Spinal cord (tissue), 10 donors: Measurements from ENCODE around the gene CLIP2. TPM values are rescaled to one million over a fixed set of nuclear protein-coding genes. Genes with fewer than 3 reads are reported as not detected.
"Not testable (repeated sequence)": the region's sequence is repeated elsewhere in the genome, so short reads cannot be mapped to it uniquely, and the experiment has no call there.

ENCODE experiments used
- DNase-seq, 6 donors: peaks; one replicate each; pipeline versions ENCODE4 v3.0.0 to v3.0.0-alpha.2; 2013 to 2015; ENCODE audit warnings: low spot score in 6 of 6, low read depth in 4 of 6
- H3K27ac ChIP-seq: one replicate; pipeline ENCODE4 v1.5.1; 2013; ENCODE audit warnings: low read depth, low read length, control low read depth
- H3K27me3 ChIP-seq: one replicate; pipeline ENCODE4 v1.6.1; 2013; ENCODE audit warnings: low read length; ENCODE audit not compliant: control insufficient read depth, insufficient read depth
- H3K36me3 ChIP-seq: one replicate; pipeline ENCODE4 v1.6.1; 2013; ENCODE audit warnings: low read length; ENCODE audit not compliant: control insufficient read depth, insufficient read depth
- H3K4me1 ChIP-seq: one replicate; pipeline ENCODE4 v1.6.1; 2013; ENCODE audit warnings: low read length; ENCODE audit not compliant: control insufficient read depth, insufficient read depth
- H3K4me3 ChIP-seq: one replicate; pipeline ENCODE4 v1.5.1; 2013; ENCODE audit warnings: low read depth, low read length, control low read depth
- H3K9me3 ChIP-seq: one replicate; pipeline ENCODE4 v1.6.1; 2013; ENCODE audit warnings: low read length; ENCODE audit not compliant: control insufficient read depth, insufficient read depth
- WGBS: methylation state at CpG from one replicate; pipeline ENCODE4 v1.1.5; 2013; ENCODE audit warnings: missing lambda C conversion rate; ENCODE audit not compliant: insufficient coverage; 5-methylcytosine and 5-hydroxymethylcytosine counted together
- polyA plus RNA-seq, 2 donors: library from polyadenylated mRNA; unstranded; fragments of 120-200 nt; gene quantifications; one replicate each; pipeline ENCODE4 v1.2.1, GENCODE V29; 2013; ENCODE audit not compliant: insufficient read length in 2 of 2
- total RNA-seq, 2 donors: library from RNA; depleted of rRNA in 1 of 2; stranded (reverse); fragments of 120-200 nt in 1 of 2; fragments of >200 nt in 1 of 2; gene quantifications; one replicate each; pipeline versions ENCODE4 v1.2.3 to v1.2.4, GENCODE V29; 2013 to 2014
- donor health status: healthy.

CLIP2 gene
- total and polyA plus RNA-seq, 4 donors: 34.4 to 110 (median 76.9) TPM

GRCh38 chr7:74343281-74344131 is 54.3 kb downstream of the CLIP2 start:
- H3K36me3 ChIP-seq: peaks cover 82% of the 10 kb centered on the region
- H3K9me3 ChIP-seq: no peaks in the 10 kb centered on the region
- no peak overlapping the region for H3K4me3 ChIP-seq
- no peaks in the 10 kb centered on the region for H3K27me3 ChIP-seq
- no peak overlapping the region for H3K27ac ChIP-seq
- no peak for DNase-seq
- WGBS: 90% methylated on average over 10 of the region's 14 CpGs
- H3K4me1 ChIP-seq: no peaks in the 10 kb centered on the region

GRCh38 chr7:74344132-74344496 is 54.9 kb downstream of the CLIP2 start:
- no peak overlapping the region for H3K27ac ChIP-seq
- H3K4me1 ChIP-seq: no peaks in the 10 kb centered on the region
- H3K36me3 ChIP-seq: peaks cover 76% of the 10 kb centered on the region
- DNase-seq: no peak
- WGBS: no CpG with 5 or more reads among the region's 2 CpGs
- no peak overlapping the region for H3K4me3 ChIP-seq
- no peaks in the 10 kb centered on the region for H3K27me3 ChIP-seq
- H3K9me3 ChIP-seq: no peaks in the 10 kb centered on the region

GRCh38 chr7:74344786-74345185 is 55.6 kb downstream of the CLIP2 start:
- H3K27me3 ChIP-seq: no peaks in the 10 kb centered on the region
- H3K9me3 ChIP-seq: no peaks in the 10 kb centered on the region
- peaks cover 74% of the 10 kb centered on the region for H3K36me3 ChIP-seq
- no peak overlapping the region for H3K27ac ChIP-seq
- 86% methylated on average over 1 of the region's 2 CpGs for WGBS
- DNase-seq: no peak
- H3K4me3 ChIP-seq: no peak overlapping the region
- no peaks in the 10 kb centered on the region for H3K4me1 ChIP-seq

- Histone ChIP-seq H3K27me3 (no peaks in the 10 kb centered on the region), H3K27ac (no peak overlapping the region), H3K4me1 (no peaks in the 10 kb centered on the region), H3K36me3 (peaks cover 68% of the 10 kb centered on the region), H3K4me3 (no peak overlapping the region), H3K9me3 (no peaks in the 10 kb centered on the region)
- no peak for DNase-seq
- WGBS: 93% methylated on average over 2 of the region's 2 CpGs
These were observed 56.8 kb downstream of the CLIP2 start for GRCh38 chr7:74345970-74346369.

- H3K9me3 ChIP-seq: no peaks in the 10 kb centered on the region
- H3K27me3 ChIP-seq: no peaks in the 10 kb centered on the region
- DNase-seq: no peak
- no peaks in the 10 kb centered on the region for H3K4me1 ChIP-seq
- WGBS: 94% methylated on average over 8 of the region's 10 CpGs
- no peak overlapping the region for H3K27ac ChIP-seq
- H3K36me3 ChIP-seq: peaks cover 55% of the 10 kb centered on the region
- no peak overlapping the region for H3K4me3 ChIP-seq
These were observed 60.4 kb downstream of the CLIP2 start for GRCh38 chr7:74349621-74350020.

- Histone ChIP-seq H3K27me3 (no peaks in the 10 kb centered on the region), H3K4me1 (no peaks in the 10 kb centered on the region), H3K4me3 (no peak overlapping the region), H3K9me3 (no peaks in the 10 kb centered on the region), H3K27ac (no peak overlapping the region), H3K36me3 (peaks cover 56% of the 10 kb centered on the region)
- 100% methylated on average over 1 of the region's 1 CpG for WGBS
- DNase-seq: no peak
These were observed 61.5 kb downstream of the CLIP2 start for GRCh38 chr7:74350751-74351150.

GRCh38 chr7:74351836-74352235 is 62.6 kb downstream of the CLIP2 start:
- WGBS: 70% methylated on average over 3 of the region's 3 CpGs
- Histone ChIP-seq H3K36me3 (peaks cover 58% of the 10 kb centered on the region), H3K27me3 (no peaks in the 10 kb centered on the region), H3K4me1 (no peaks in the 10 kb centered on the region), H3K9me3 (no peaks in the 10 kb centered on the region), H3K4me3 (no peak overlapping the region), H3K27ac (no peak overlapping the region)
- DNase-seq: peak in 2 of 6 donors; percentile 4 to 41

GRCh38 chr7:74352551-74353138 is 63.4 kb downstream of the CLIP2 start:
- not testable (repeated sequence) for H3K27ac ChIP-seq, H3K9me3 ChIP-seq, H3K4me3 ChIP-seq, H3K27me3 ChIP-seq, H3K4me1 ChIP-seq, DNase-seq
- H3K36me3 ChIP-seq: peaks cover 59% of the 10 kb centered on the region
- no CpG with 5 or more reads among the region's 4 CpGs for WGBS

- DNase-seq: no peak
- Histone ChIP-seq H3K4me1 (no peaks in the 10 kb centered on the region), H3K27me3 (no peaks in the 10 kb centered on the region), H3K36me3 (peaks cover 71% of the 10 kb centered on the region), H3K4me3 (no peak overlapping the region), H3K27ac (no peak overlapping the region), H3K9me3 (no peaks in the 10 kb centered on the region)
- 96% methylated on average over 3 of the region's 6 CpGs for WGBS
These were observed 64.8 kb downstream of the CLIP2 start for GRCh38 chr7:74354009-74354408.

GRCh38 chr7:74355091-74355490 is 65.9 kb downstream of the CLIP2 start:
- H3K27ac ChIP-seq: no peak overlapping the region

More at GRCh38 chr7:74355091-74355490, 65.9 kb downstream of the CLIP2 start:
- H3K4me3 ChIP-seq: no peak overlapping the region
- no peaks in the 10 kb centered on the region for H3K4me1 ChIP-seq
- H3K36me3 ChIP-seq: peaks cover 74% of the 10 kb centered on the region
- 74% methylated on average over 3 of the region's 4 CpGs for WGBS
- H3K9me3 ChIP-seq: no peaks in the 10 kb centered on the region
- DNase-seq: no peak
- H3K27me3 ChIP-seq: no peaks in the 10 kb centered on the region
